Middle frontal gyrus (tissue), 1 donor: ENCODE data around the gene SAMD4A.
"Not testable (repeated sequence)": the region's sequence is repeated elsewhere in the genome, so short reads cannot be mapped to it uniquely, and the experiment has no call there.

Experiments
- DNase-seq: peaks from one replicate; pipeline ENCODE4 v3.0.0-alpha.2; 2015; ENCODE audit warnings: low spot score; ENCODE audit errors: extremely low spot score

SAMD4A gene

DNA sequence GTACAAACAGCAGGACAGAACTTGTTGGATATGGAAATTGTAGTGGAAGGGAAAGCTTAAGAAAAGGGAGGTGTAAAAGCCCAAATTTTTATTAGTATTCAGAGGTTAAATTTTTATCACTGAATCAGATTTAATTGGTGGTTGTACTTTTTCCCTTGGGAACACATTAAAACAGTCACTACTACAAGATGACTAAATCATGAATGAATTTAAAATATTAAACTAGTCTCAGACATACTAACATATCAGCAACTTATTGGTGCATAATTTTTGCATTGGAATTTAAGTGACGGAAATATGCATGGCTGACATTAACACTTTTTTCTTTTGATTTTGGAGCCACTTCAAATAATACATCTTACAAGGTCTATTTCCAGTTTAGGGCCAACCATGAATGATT lies 27.6 kb downstream of the SAMD4A start:
- no peak for DNase-seq

DNA sequence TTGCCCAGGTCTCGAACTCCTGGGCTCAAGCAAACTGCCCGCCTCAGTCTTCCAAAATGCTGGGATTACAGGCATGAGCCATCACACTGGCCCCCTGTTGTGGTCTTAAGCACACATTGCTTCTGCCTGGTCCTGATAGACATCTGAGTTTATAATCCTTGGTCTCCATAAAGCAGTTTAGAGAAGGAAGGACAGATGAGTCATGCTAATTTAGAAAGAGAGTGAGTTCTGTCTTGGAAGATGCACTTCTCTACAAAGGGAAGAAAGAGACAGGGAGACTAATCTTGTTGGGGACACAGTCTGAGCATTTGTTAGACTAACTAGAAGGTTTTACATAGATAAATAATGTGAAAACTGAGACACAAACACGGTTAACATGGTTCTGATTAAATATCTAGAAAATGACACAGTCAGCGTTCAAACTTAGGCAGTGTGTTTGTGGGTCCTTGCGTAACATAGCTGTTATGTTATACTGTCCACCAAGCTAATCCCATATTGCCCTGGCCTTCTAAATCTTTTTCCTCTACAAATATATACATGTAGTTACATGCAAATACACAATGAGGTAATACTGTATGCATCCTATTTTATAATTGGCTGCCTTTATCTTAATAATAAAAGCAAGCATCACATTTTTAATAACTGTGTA lies 31.0 kb downstream of the SAMD4A start:
- no peak for DNase-seq

DNA sequence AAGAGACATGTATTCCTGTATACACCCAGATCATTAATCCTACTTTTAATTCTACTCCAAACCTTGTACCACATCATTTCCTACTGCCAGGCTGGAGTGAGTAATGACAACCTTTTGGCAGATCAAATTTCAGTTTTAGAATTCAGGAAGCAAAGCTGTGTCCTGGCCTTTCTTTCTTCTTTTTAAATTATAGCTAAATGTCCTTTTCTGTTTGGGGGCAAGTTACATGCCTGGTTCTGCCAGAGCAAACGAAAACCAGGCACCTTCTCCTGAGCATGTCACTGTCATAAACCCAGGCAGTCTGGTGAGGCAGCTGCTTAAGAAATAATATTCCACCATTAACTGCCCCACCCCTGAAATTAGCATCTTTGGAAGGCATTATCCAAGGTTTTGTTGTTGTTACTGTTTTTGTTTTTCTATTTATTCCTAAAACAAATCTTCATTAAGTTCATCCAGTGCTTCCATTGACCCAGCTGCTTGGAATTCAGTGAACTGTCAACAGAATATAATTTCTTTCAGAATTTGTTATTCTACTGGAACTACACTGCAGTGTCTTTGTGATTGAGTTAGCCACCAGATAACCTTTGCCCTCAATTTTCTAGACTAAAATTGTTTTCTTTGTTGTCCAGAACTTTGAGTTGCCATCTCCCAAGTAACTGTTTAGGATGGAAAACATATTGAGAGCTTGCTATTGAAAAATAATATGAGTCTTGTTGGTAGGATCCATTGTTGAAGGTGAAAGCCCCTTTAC lies 33.2 kb downstream of the SAMD4A start:
- DNase-seq = no peak

DNA sequence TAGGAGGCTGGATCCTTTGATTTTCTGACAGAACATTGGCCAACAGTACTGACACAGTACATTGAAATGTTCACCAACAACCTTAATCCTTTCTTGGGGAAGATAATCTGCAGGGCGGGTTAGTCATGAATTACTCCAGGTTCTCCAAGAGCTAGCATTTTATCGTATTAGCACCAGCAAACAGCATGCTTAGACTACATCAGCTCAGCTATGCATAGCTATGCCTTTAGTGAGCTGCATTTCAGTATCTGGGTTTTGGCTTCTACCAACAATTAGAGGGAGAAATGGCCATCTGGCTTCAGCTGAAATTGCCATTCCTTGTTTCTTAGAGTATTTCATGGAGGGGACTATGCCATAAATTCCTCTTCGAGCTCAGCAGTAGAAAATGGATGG lies 33.8 kb downstream of the SAMD4A start:
- no peak for DNase-seq

DNA sequence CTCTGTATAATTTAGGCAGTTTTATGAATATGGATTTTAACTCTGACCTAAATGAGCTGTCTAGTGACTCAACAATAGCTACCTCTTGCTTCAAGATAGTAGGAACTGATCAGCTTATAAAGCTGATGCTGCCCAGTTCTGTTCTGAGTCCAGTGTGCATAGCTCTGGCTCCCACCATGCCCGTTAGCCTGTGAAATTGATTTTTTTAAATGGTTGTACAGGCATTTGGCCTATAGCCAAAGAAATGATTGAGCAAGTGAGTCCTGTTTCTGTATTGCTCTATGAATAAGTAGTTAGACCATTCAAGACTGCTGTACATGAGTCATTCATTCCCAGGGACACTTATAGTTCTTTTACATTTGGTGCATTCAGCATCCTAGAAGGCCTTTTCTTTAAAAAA lies 36.4 kb downstream of the SAMD4A start:
- DNase-seq = no peak

DNA sequence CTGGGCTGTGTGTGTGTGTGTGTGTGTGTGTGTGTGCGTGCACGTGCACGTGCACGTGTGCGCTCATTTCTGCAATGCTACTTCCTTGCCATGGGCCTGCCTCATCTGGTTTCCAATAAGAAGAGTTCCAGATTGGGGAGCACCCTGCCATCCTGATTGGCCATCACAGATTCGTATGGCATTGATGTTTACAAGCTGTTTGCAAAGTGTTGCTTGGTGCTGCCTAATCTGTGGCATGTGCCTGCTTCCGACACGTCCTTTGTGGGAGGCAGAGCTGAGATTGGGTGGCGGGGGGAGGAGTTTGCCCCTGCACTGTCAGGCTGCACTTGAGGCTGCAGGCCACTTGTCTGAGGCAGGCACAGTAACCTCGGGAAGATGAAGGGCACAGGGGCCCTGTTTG lies 39.2 kb downstream of the SAMD4A start:
- DNase-seq = no peak

DNA sequence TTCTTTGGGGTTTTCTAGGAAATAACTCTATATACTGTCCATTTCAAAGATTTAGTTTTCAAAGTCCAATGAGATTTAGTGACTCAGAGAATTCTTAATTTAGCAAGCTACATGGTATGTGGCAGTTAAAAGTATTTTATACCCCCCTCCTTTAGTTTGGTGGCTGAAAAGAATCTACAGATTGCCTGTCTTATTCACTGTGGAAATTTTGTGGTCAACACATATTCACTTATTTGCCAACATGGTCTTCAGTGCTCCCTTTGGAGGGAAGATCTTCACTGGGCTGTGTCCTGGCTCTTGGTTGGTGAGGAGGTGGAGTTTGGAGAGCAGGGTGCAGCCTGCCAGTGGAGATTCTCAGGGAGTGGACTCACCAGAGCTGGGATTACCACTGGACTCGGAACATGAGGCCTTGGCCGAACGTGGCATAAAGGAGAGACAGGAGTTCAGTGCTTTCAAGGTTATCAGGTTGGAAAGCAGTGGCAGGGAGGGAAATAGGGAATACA lies 39.8 kb downstream of the SAMD4A start:
- no peak for DNase-seq

DNA sequence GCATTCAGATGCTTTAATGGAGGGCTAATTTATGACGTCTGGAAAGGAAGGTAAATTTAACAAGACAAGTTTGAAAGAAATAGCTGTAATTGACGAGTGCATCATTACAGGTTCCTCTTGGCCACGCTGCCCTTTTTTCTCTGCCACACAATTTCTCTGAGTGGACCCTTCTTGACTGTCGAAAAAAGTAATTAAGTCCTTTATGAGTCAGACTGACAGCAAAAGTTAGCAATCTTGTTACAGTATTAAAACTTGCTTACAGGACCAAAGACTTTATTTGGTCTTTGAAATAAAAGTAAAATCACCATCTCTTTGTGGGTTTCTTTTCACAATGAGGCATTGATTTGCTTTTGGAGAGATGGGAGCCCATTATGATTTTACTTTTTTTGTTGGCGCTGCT lies 42.6 kb downstream of the SAMD4A start:
- DNase-seq = no peak

DNA sequence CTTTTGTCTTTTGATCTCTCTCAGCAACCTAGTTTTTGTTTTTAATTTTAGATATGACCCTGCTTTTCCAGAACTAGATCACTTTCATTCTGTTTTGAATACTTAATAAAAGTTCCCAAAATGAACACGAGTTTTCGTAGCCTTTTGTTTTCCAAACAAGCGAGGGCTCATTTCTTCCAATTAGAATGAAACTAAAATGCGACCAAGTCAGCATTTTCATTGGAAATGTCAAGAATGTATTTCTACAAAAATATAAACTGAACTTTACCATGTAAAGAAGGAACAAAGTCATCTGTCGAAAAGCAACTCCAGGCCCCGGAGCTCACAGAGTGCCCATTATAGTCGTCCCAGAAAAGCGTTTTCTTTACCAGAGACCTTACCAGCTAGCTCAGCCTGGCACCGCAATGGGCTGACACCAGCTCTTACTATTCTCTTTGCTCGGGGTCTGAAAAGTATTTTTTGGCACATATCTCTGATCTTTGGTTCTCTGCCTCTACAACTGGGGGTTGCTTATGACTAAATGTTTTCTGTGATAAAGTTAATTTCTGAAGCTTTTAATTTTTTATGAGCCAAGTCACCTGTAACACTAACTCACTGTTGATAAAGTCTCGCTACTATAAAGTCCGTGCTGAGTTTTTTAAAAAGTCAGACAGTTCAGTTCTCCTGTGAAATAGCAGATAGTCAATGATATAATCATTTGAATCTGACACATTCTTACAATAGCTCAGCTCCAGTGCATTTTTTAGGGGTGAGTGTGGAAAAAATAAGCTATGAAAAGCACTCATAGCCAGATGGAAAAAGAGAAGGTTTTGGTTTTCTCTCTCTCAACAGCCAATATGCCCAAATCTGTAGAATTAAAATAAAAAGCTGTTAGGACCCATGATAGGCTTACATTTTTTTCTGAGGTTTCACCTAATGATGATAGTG lies 43.4 kb downstream of the SAMD4A start:
- DNase-seq = no peak

DNA sequence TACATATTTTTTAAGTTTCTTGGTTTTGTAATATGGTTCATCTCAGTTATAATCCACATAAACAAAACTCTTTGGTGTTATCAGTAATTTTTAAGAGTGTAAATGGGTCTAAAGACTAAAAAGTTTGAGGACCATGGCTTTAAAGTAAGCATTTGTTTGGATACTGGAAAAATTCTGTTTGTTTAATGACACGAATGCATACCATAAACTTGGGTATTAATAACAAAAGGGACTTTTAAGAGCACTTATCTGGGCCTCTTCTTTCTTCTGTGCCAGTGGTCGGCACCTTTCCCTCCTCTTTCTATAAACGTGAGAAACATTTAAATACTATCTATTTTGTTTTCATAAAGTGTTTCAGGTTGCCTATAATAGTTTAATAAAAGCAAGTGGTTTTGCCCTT lies 47.4 kb downstream of the SAMD4A start:
- DNase-seq = no peak

DNA sequence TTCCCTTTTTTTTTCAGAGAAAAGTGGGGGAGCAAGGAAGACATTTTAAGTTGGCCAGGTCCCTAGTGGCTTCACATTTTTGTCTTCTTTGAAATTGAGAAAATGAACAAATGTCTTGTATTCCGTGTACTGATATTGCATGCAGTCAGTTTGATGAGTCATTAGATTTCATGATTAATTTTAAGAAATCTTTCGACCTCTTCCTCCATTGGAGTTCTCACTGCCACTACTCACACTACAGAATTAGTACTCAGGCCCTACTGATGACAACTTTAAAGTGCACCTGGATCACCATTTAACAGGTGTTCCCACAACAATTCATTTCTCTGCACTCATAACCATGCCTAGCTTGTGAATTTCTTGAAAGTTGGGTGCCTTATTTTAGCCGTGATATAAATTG lies 50.5 kb downstream of the SAMD4A start:
- no peak for DNase-seq

DNA sequence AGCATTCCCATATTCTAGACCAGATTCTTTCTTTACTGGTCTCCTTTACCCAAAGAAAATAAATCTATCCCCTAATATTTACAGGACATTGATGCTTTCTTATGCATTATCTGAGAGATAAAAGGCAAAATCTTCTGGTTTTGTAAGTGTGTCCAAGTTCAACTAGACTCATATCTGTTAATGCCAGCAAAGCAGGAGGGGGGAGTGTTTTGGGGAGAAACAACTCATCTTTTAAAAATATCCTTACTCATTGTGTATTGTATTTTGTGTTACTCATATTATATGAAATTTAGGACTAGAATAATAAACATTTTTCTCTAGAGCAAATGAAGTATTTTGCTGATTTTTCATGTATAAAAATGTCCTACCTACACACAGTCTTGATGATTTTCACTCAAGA lies 54.8 kb downstream of the SAMD4A start:
- DNase-seq = no peak

DNA sequence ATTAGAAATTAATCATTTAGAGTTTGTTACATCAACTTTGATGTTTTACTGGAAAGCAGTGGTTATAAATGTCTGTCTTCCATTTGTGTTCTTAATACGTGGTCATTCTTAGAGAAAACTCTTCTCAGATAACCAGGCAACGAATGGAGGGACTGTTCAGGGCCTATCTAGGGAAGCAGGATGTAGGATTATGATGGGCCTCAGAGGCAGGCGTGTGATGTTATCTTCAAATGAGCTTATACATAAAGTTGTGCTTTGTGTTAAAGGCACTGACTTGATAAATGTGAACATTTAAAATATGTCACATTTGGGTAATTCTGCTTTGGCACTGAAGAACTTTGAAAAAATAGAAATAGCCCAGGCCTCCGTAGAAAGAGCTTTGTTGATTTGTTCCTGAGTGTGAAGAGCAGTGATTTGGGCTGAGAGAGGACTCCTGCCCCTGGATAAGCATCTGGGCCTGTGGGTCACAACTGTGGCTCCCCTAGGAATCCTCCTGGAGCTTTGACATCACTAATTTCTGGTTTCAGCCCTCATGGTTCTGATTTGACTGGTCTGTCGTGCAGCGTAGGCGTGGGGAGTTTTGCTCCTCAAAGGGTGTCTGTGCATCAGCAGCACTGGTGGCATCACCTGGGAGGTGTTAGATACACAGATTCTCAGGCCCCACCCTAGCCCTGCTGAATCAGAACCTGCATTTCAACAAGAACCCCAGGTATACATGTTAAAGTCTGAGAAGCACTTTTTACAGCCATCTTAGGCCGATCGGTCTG lies 55.4 kb downstream of the SAMD4A start:
- DNase-seq = no peak

DNA sequence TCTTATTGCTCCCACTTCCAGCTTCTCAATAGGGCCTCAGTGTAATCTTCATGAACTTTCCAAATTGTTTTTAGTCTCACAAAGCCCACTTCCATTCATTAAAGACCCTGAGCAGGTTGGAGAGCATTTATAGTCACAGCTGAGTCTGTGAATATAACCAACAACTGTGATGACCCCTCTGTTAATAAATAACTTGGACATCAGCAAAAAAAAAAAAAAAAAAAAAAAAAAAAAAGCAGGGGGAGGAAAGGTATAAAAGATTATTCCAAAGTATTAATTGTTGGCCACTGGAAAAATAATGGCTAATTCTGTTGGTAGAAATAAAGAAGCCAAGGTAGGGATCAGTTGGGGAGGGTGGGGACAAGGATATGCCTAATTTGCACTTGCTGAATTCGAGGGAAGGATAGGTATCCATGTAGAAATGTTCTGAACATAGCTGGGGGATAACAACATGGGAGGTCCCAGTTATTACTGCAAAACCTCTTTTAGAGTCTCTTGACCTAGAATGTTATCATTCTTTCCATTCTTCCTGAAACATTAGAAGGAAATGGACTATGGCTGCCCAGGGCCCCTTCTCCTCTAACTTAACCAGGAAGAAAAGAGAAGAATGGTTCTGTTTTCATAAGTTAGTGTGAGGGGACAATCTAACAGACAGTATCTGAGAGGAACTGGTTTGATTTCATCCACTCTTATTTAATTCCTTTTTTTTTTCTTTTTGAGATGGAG lies 56.5 kb downstream of the SAMD4A start:
- DNase-seq = no peak

DNA sequence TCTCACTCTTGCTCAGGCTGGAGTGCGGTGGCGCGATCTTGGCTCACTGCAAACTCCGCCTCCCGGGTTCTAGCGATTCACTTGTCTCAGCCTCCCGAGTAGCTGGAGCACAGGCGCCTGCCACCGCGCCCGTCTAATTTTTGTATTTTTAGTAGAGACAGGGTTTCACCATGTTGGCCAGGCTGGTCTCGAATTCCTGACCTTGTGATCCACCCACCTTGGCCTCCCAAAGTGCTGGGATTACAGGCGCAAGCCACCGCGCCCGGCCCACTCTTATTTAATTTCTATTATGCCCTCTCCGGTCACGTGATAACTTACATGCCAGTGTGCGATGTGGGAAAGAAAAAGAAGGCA lies 57.1 kb downstream of the SAMD4A start:
- not testable (repeated sequence) for DNase-seq

DNA sequence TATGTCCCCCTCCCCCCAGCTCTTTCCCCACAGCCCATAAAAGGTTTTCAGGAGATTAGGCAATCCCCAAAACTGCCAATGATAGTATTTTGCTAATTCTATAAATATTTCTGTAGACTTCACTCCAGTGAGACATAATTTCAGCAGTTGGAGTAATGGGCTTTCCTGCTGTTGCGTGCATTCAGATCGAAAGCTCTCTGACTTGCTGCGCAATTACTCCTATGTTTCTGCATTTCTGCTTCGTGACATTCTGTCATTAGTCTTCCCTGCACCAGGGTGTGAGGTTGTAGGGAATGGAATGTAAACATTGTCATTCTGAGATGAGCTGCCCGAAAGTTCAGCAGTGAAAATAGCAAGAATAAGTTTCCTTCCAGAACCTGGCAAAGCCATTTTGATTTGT lies 58.2 kb downstream of the SAMD4A start:
- no peak for DNase-seq

DNA sequence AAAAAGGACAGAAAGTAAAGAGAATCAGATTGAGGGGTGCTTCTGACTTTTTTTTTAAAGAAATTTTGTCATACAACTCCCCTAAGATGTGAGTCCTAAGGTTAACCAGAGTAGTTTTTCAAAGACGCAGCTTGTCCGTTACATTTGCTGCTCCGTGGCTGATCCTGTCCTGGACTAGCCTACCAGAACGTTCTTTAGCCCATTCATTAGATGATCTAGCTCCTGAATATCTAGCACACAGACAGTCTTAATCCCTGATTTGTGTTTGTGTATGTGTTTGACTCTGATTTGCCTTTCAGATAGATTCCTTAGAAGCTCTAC lies 60.3 kb downstream of the SAMD4A start:
- no peak for DNase-seq

DNA sequence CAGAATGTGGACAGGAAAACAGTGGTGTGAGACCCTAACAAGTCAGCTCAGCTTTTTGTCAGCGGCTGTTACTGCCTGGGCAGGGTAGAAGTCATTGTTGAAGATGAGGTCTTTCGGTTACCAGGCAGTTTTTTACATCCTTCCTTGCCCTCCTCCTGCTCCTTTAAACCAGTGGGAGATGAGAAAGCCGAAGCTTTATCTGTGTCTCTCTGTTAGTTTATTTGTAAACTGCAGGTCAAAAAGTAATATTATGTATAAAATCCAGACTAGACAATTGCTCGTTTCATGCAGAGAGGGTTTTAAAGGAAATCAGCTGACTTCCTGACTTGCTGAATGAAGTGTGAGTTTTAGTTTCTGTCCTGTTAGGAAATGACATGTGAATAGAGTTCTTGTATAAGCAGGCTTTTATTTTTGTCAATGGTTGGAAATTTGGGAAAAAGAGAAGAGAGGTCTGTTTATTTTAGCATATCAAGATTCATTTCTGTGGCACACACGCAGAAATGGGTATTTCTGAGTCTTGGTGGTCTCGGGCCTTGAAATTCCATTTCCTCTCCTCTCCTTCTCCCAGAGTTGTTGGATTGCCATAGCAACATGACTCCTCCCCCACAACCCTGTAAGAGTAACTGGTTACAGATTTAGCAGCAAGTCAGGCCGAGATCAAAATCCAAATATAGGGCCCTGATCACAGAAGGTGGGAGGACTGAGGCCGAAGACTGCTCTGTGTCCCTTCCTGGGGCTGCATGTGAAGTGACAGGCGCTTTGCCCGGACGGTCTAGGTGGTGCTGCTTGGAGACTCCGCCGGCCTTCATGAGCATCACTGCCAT lies 60.8 kb downstream of the SAMD4A start:
- no peak for DNase-seq

DNA sequence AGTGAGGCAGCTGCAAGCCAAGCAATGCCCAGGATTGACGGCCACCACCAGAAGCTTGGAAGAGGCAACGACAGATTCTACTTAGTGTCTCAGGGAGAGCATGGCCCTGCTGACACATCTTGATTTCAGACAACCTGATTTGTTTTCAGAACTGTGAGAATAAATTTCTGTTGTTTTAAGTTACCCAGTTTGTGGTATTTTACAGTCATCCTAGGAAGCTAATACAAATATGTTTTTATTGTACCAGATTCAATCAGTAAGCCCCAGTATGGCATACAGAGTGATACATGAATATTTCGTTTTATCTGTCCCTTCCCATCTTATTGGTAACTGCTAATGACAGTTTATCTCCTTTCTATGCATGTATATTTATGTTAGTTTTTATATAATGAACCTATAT lies 62.3 kb downstream of the SAMD4A start:
- no peak for DNase-seq
